ENCODE results near the gene SGTA. TPM values are rescaled to one million over a fixed set of nuclear protein-coding genes. Genes with fewer than 3 reads are reported as not detected.

SGTA gene
- total RNA-seq, 1 experiment from 2014 or later = 85.7 TPM

GRCh38 chr19:2805991-2806649 is 23.0 kb upstream of the SGTA start:
- H3K27ac ChIP-seq (ENCODE audit: low read length) = no peak overlapping the region
- ATAC-seq (no peak), DNase-seq (ENCODE audit: low read depth, low spot score) (no peak)
- in situ Hi-C loops (cut with HindIII; ENCODE audit: low pct_unique_long_range_greater_than_20kb, low sequenced_read_pairs) = no loop called here
- H3K4me1 ChIP-seq (ENCODE audit: control insufficient read depth, insufficient read depth, low read length) = no peaks in the 10 kb centered on the region
- BruUV-seq (replicated peaks) = no TSS peak
- ChIA-PET CTCF (no interaction called here), POLR2A (no interaction called here)
- no peaks in the 10 kb centered on the region for H3K36me3 ChIP-seq (ENCODE audit: control insufficient read depth, insufficient read depth, low read length)
- no peaks in the 10 kb centered on the region for H3K27me3 ChIP-seq (ENCODE audit: control insufficient read depth, insufficient read depth, low read length)
- H3K9me3 ChIP-seq (ENCODE audit: control insufficient read depth, insufficient read depth, low read depth, low read length) = no peaks in the 10 kb centered on the region
- no peak overlapping the region for H3K4me3 ChIP-seq (ENCODE audit: low read depth in 2 of 2, low read length in 2 of 2)
- intact Hi-C loops (cut with micrococcal nuclease; ENCODE audit: unreplicated experiment) = no loop called here
- TF ChIP-seq TCF7L2 (IDR thresholded peaks at IDR 0.05; ENCODE audit: low read depth, low read length) = no peak
- TF ChIP-seq CTCF (IDR thresholded peaks at IDR 0.05) = no peak
- no peak for TF ChIP-seq POLR2AphosphoS5 (IDR thresholded peaks at IDR 0.05; ENCODE audit: low read depth, low read length)
- TF ChIP-seq SIN3A (IDR thresholded peaks at IDR 0.05; ENCODE audit: borderline replicate concordance, insufficient read depth, low read depth, low read length) = no peak
- TF ChIP-seq REST (IDR thresholded peaks at IDR 0.05; ENCODE audit: insufficient read depth in 1 of 2, low read depth in 2 of 2, low read length in 1 of 2) = no peak

- H3K36me3 ChIP-seq (ENCODE audit: control insufficient read depth, insufficient read depth, low read length) = no peaks in the 10 kb centered on the region
- no peak overlapping the region for H3K27ac ChIP-seq (ENCODE audit: low read length)
- ChIA-PET CTCF (no interaction called here), POLR2A (no interaction called here)
- TF ChIP-seq REST (IDR thresholded peaks at IDR 0.05; ENCODE audit: insufficient read depth in 1 of 2, low read depth in 2 of 2, low read length in 1 of 2) (no peak), CTCF (IDR thresholded peaks at IDR 0.05) (no peak), SIN3A (IDR thresholded peaks at IDR 0.05; ENCODE audit: borderline replicate concordance, insufficient read depth, low read depth, low read length) (no peak), TCF7L2 (IDR thresholded peaks at IDR 0.05; ENCODE audit: low read depth, low read length) (no peak), POLR2AphosphoS5 (IDR thresholded peaks at IDR 0.05; ENCODE audit: low read depth, low read length) (no peak)
- intact Hi-C loops (cut with micrococcal nuclease; ENCODE audit: unreplicated experiment) (no loop called here), in situ Hi-C loops (cut with HindIII; ENCODE audit: low pct_unique_long_range_greater_than_20kb, low sequenced_read_pairs) (no loop called here)
- H3K9me3 ChIP-seq (ENCODE audit: control insufficient read depth, insufficient read depth, low read depth, low read length) = no peaks in the 10 kb centered on the region
- no TSS peak for BruUV-seq (replicated peaks)
- no peak for ATAC-seq
- H3K27me3 ChIP-seq (ENCODE audit: control insufficient read depth, insufficient read depth, low read length) = no peaks in the 10 kb centered on the region
- no peak overlapping the region for H3K4me3 ChIP-seq (ENCODE audit: low read depth in 2 of 2, low read length in 2 of 2)
- no peaks in the 10 kb centered on the region for H3K4me1 ChIP-seq (ENCODE audit: control insufficient read depth, insufficient read depth, low read length)
- no peak for DNase-seq (ENCODE audit: low read depth, low spot score)
These were observed 22.3 kb upstream of the SGTA start for GRCh38 chr19:2805261-2805900.
